Fibroblast of villous mesenchyme (primary cell): ENCODE data around the gene OCRL. TPM values are rescaled to one million over a fixed set of nuclear protein-coding genes. Genes with fewer than 3 reads are reported as not detected.

Source experiments
- DNase-seq: peaks from one replicate; pipeline ENCODE4 v3.0.0-alpha.2; 2010; ENCODE audit warnings: low read depth
- H3K4me3 ChIP-seq: 2 replicates; pipeline ENCODE4 v1.5.1; 2011; ENCODE audit warnings: low read depth, mild to moderate bottlenecking, low read length
- total RNA-seq: library from RNA; depleted of rRNA; stranded (reverse); fragments of >200 nt; gene quantifications from 2 replicates; pipeline ENCODE4 v1.2.3, GENCODE V29; 2012
- TF ChIP-seq, protein P1 (sequence below): IDR thresholded peaks from 2 replicates; pipeline ENCODE4 v1.5.1; 2012; ENCODE audit warnings: low read depth, mild to moderate bottlenecking, low read length; ENCODE audit not compliant: insufficient read depth

Gene OCRL
- total RNA-seq, 1 donor = 24.6 TPM

DNA sequence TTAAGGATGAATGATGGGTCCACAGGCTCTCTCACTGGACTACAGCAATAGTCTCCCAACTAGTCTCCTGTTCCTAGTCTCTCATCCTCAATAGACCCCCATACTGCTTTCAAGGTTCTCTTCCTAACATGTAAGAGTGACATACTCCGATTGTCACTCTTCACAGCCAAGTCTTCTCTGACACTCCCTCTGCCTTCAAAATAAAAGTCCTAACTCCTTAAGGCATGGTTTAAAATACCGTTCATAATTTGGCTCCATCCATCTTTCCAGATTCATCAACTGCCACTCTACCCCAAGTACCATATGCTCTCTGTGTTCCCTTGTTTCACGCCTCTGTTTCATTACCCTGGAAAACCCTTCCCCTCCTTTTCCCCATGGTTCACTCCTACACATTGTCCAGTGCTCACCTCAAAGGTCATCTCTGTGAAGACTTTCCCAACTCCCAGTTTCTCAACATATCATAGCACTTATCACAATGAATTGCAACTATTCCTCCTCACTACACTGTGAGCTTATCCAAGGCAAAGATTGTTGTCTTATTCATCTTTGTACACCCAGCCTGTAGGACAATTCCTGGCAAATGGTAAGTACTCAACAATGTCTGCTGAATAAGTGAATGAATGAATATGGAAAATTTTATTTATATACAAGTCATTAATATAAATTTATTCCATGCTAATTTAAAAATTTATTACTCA, 42.8 kb upstream of the OCRL start:
- no peak overlapping the region for H3K4me3 ChIP-seq
- no peak for DNase-seq
- TF ChIP-seq, protein P1, sequence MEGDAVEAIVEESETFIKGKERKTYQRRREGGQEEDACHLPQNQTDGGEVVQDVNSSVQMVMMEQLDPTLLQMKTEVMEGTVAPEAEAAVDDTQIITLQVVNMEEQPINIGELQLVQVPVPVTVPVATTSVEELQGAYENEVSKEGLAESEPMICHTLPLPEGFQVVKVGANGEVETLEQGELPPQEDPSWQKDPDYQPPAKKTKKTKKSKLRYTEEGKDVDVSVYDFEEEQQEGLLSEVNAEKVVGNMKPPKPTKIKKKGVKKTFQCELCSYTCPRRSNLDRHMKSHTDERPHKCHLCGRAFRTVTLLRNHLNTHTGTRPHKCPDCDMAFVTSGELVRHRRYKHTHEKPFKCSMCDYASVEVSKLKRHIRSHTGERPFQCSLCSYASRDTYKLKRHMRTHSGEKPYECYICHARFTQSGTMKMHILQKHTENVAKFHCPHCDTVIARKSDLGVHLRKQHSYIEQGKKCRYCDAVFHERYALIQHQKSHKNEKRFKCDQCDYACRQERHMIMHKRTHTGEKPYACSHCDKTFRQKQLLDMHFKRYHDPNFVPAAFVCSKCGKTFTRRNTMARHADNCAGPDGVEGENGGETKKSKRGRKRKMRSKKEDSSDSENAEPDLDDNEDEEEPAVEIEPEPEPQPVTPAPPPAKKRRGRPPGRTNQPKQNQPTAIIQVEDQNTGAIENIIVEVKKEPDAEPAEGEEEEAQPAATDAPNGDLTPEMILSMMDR = no peak

DNA sequence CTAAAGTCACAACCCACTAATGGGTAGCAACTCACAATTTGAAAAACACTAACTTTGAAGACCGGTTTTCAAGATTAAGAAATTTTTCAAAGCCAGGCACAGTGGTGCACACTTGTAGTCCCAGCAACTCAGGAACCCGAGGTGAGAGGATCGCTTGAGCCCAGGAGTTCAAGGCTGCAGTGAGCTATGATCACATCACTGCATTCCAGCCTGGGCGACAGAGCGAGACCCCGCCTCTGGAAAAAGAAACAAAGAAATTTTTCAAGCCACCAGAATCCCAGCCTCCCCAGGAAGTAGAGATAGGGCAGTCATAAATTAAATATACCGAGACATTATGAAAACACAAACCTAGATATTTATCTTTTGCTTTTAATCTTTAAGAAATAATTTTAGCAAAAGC, 29.7 kb upstream of the OCRL start:
- H3K4me3 ChIP-seq = no peak overlapping the region
- no peak for DNase-seq
- TF ChIP-seq, protein P1 = no peak

DNA sequence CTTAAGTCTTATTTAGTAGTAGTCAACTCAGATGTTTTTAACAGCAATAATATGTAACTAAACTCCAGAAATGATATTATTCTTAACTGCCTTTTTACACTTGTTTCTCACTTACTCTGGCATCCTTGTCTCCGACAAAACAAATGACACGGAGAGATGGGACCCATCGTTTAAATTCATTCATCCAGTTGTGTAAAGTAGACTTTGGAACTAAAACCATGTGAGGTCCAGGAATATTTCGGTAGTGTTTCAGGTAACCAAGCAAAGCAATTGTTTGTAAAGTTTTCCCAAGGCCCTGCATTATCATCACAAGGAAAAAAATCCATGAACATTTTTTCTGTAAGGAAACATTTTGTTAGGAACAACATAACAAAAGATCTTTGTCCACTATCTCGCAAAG, 28.4 kb upstream of the OCRL start:
- TF ChIP-seq, protein P1 = no peak
- no peak for DNase-seq

DNA sequence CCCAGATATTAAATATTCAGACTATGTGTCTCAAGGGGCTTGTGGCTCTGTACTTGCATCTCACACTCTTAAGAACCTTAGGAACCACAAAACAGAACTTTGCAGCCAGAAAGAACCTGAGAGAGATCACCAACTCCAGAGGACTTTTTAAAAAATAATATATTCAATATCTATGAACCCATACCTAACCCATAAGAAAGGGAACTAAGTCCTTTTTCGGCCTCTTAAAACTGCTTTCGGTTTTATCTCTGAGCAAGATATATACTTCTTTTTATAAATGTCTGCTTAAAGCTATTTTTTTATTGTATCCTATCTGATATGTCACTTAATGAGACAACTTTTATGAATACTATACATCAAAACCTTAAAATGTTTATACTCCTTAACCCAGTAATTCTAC, 27.6 kb upstream of the OCRL start:
- no peak overlapping the region for H3K4me3 ChIP-seq
- TF ChIP-seq, protein P1 = no peak
- DNase-seq = no peak

More for the DNA sequence above, 28.4 kb upstream of the OCRL start:
- H3K4me3 ChIP-seq = no peak overlapping the region

DNA sequence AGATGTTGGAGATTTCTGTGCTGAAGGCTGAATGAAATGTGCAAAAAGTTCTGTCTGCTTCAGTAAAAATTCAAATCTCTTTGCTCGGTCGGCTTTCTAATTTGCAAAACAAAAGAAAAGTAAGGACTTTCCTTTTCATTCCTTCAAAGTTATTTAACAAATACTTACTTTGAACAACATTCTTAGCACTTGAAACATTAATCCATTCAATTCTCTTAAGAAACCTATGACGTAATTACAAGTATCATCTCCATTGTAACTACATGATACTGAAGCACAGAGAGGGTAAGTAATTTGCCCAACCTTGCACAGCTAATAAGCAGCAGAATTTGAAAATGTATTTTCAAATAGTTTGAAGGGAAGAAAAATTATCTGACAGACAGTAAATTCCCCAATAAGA, 23.7 kb upstream of the OCRL start:
- no peak overlapping the region for H3K4me3 ChIP-seq
- no peak for DNase-seq
- TF ChIP-seq, protein P1 = no peak

DNA sequence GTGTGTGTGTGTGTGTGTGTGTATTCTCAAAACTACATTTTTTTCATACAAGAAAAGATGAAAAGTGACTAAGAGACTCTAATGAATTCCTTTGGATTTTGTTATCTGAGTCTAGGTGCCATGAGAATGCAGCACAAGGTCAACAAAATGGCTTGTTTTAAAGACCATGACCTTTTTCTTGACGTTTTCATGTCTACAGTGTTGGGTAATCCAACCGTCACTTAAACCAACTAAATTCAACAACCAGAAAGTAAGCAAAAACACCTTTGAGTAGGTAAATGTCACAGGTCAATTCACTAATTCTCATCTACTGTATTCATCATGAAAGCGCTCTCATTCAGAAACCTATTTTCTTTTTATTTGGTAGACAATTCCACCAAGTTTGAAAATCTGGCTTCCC, 19.9 kb upstream of the OCRL start:
- DNase-seq = no peak
- H3K4me3 ChIP-seq = no peak overlapping the region
- TF ChIP-seq, protein P1 = no peak
